Lower leg skin (tissue), 3 donors: ENCODE data around the gene DOCK11.

Experiments used
- CTCF ChIP-seq, 3 donors: fragments of 450-650 bp; IDR thresholded peaks; one replicate each; pipeline ENCODE4 v1.5.1; 2016; ENCODE audit warnings: antibody characterized with exemption in 3 of 3, mild to moderate bottlenecking in 3 of 3, moderate library complexity in 2 of 3
- POLR2A ChIP-seq, 2 donors: fragments of 450-650 bp; IDR thresholded peaks; one replicate each; pipeline ENCODE4 v1.6.1; 2016 to 2017; ENCODE audit warnings: antibody characterized with exemption in 2 of 2, mild to moderate bottlenecking in 1 of 2, moderate library complexity in 1 of 2

- no peak for TF ChIP-seq POLR2A (IDR thresholded peaks at IDR 0.05)
- TF ChIP-seq CTCF (IDR thresholded peaks at IDR 0.05): no peak
Observed at GRCh38 chrX:118596390-118596789, 100.8 kb downstream of the DOCK11 start.
